ENCODE data around the gene PPM1N.

Gene PPM1N

DNA sequence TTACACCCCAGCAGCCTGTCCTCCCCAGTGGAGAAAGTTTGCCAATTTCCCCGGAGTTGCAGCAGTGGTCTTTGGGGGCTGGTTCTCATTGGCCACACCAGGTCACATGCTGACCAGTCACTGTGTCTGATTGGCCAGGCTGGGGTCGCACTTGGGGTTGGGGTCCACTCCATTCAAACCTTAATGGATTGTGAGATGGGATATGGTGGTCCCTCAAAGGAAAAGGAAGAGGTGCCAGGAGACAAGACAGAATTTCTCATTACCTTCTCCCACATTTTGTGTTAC is 3.4 kb downstream of the PPM1N start:
- TF ChIP-seq CTCF (IDR thresholded peaks at IDR 0.05) (no peak), ZFX (IDR thresholded peaks at IDR 0.05; ENCODE audit: borderline replicate concordance) (no peak)
- H3K27ac ChIP-seq, result no peak overlapping the region

DNA sequence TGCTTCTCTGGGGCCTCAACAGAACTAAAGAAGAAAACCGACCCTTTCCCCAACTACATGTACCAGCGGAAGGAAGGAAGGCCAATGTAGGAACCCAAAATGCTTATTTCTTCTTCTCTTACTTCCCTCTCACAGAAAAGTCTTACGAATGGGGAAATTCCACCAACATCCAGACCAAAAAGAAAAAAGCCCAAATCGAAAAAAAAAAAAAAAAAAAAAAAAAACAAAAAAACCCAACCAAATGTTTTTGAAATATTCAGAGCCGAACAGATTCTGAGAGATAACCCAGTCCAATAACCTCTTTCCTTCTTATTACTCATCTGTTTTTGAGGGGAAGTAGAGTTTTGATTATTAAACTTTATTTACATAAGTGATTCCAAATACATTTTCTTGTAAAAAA is 3.9 kb downstream of the PPM1N start:
- TF ChIP-seq CTCF (IDR thresholded peaks at IDR 0.05), result no peak
- TF ChIP-seq ZFX (IDR thresholded peaks at IDR 0.05; ENCODE audit: borderline replicate concordance), result no peak
- H3K27ac ChIP-seq, result no peak overlapping the region

- H3K27ac ChIP-seq, result no peak overlapping the region
- no peak for TF ChIP-seq ZFX (IDR thresholded peaks at IDR 0.05; ENCODE audit: borderline replicate concordance)
- no peak for TF ChIP-seq CTCF (IDR thresholded peaks at IDR 0.05)
These were observed 5.7 kb downstream of the PPM1N start for GRCh38 chr19:45503909-45504308.

DNA sequence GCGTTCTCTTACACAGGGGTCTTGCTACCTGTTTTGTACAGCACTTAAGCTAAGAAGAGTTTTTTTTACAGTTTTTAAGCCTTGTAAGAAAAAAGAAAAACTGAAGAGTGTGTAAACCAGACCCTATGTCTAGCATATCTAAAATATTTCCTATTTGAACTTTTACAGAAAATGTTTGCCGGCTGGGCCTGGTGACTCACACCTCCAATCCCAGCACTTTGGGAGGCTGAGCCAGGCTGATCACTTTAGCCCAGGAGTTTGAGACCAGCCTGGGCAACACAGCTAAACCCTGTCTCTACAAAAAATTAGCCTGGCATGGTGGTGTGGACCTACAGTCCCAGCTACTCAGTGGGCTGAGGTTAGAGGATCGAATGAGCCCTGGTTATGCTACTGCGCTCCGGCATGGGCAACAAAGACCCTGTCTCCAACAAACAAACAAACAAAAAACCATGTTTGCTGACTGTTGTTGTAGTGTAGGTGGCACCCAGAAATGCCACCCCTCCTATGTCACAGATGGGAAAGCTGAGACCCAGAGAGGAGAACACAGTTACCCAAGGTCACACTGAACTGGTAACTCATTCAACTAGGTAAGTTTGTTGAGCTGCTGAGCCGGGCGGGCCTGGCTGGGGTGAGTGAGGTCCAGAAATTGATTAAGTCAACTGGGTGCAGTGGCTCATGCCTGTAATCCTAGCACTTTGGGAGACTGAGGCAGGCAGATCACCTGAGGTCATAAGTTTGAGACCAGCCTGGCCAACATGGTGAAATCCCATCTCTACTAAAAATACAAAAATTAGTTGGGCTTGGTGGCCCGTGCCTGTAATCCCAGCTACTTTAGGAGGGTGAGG is 7.1 kb downstream of the PPM1N start:
- no peak for TF ChIP-seq CTCF (IDR thresholded peaks at IDR 0.05)
- H3K27ac ChIP-seq, result peak overlapping the region; percentile 82

GRCh38 chr19:45505996-45506245 is 7.7 kb downstream of the PPM1N start:
- H3K27ac ChIP-seq, result peak overlapping the region; percentile 82
- TF ChIP-seq CTCF (IDR thresholded peaks at IDR 0.05), result no peak
- TF ChIP-seq ZFX (IDR thresholded peaks at IDR 0.05; ENCODE audit: borderline replicate concordance), result no peak

- H3K27ac ChIP-seq, result peak overlapping the region; percentile 82
- TF ChIP-seq CTCF (IDR thresholded peaks at IDR 0.05), result peak; percentile 79
- no peak for TF ChIP-seq ZFX (IDR thresholded peaks at IDR 0.05; ENCODE audit: borderline replicate concordance)
These were observed 8.2 kb downstream of the PPM1N start for GRCh38 chr19:45506246-45506988.
